ENCODE measurements around the gene CSNK1E.

Gene CSNK1E

DNA sequence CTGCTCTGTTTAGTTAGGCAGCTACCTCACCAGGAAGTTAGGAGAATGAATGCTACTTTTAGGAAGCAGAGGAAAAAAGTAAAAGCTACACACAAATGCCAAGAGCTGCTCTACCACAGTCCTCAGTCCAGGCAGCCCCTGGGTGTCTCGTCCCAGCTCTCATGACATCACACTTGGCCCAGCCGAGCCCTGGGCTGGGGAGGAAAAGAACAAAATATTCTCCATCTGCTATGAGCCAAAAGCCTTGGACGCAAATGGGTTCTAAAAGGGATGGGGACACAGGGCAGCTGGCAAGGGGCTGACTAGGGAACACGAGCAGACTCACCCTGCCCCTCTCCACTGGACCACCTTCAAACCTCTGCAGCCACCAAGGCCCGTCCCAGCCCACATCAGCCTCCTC is 70.5 kb downstream of the CSNK1E start:
- H3K36me3 ChIP-seq (replicated peaks): peaks cover 37% of the 10 kb centered on the region
- H3K27ac ChIP-seq: no peak overlapping the region
- DNase-seq: no peak
- H3K27me3 ChIP-seq (replicated peaks): no peaks in the 10 kb centered on the region
- in situ Hi-C loops (cut with HindIII; ENCODE audit: low pct_ligation_motif_present, low sequenced_read_pairs): no loop called here
- no peak overlapping the region for H3K4me3 ChIP-seq (ENCODE audit: low read depth, low read length)
- TF ChIP-seq CTCF (IDR thresholded peaks at IDR 0.05; ENCODE audit: low read depth, low read length, missing control alignments): no peak

DNA sequence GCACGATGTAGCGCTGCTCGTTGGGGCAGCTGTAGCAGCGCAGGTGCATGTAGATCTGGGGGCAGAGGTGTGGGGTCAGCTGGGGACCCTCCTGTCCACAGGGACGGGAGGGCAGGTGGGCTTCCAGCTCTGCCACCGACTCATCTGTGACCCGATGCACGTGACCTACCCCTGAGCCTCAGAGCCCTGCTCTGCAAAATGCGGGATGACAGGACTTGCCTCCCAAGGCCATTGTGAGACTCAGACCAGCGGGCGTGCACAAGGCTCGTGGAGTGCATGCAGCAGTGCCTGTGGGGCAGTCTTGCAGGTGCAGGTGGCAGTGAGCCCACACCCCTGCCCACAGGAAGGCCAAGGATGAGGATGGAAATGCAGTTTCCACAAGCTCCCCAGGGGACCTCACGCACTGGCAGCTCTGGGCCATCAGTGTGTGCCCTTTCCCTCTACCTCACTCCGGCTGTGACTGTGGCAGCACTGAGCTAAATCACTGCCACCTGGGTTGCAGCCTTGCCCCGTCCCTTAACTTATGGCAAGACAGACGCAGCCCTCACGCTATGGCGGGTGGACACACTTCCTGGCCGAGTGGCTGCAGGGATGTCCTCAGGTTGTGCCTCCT is 71.1 kb downstream of the CSNK1E start:
- TF ChIP-seq CTCF (IDR thresholded peaks at IDR 0.05; ENCODE audit: low read depth, low read length, missing control alignments): no peak
- no peak overlapping the region for H3K27ac ChIP-seq
- no peak overlapping the region for H3K4me3 ChIP-seq (ENCODE audit: low read depth, low read length)
- peaks cover 37% of the 10 kb centered on the region for H3K36me3 ChIP-seq (replicated peaks)
- H3K27me3 ChIP-seq (replicated peaks): no peaks in the 10 kb centered on the region
- in situ Hi-C loops (cut with HindIII; ENCODE audit: low pct_ligation_motif_present, low sequenced_read_pairs): no loop called here
- DNase-seq: no peak

DNA sequence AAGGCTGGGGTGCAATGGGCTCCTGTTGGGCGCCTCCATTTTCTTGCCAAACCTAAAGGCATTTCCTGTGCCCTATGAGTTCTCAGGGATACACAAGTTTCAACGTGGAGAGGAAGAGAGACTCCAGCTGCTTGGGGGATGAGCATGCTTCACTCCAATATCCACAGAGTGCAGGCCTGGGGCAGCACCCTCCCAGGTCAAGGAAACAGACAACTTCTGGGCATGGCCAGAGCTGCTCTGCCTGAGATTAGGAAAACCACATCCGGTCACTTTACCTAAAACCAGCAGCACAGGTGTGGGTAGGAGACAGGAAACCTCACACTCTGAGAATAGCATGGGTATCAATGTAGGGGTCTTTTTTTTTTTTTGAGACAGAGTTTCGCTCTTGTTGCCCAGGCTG is 73.1 kb downstream of the CSNK1E start:
- no peak for TF ChIP-seq CTCF (IDR thresholded peaks at IDR 0.05; ENCODE audit: low read depth, low read length, missing control alignments)
- Histone ChIP-seq H3K4me3 (ENCODE audit: low read depth, low read length) (no peak overlapping the region), H3K27me3 (replicated peaks) (no peaks in the 10 kb centered on the region), H3K27ac (no peak overlapping the region), H3K36me3 (replicated peaks) (peaks cover 37% of the 10 kb centered on the region)
- no peak for DNase-seq
- in situ Hi-C loops (cut with HindIII; ENCODE audit: low pct_ligation_motif_present, low sequenced_read_pairs): no loop called here

- Histone ChIP-seq H3K36me3 (replicated peaks) (peaks cover 37% of the 10 kb centered on the region), H3K27ac (peak overlapping the region; percentile 45), H3K4me3 (ENCODE audit: low read depth, low read length) (no peak overlapping the region), H3K27me3 (replicated peaks) (no peaks in the 10 kb centered on the region)
- in situ Hi-C loops (cut with HindIII; ENCODE audit: low pct_ligation_motif_present, low sequenced_read_pairs): no loop called here
- peak; percentile 49 for DNase-seq
- TF ChIP-seq CTCF (IDR thresholded peaks at IDR 0.05; ENCODE audit: low read depth, low read length, missing control alignments): no peak
Measured at GRCh38 chr22:38243007-38243765, 74.0 kb downstream of the CSNK1E start.

GRCh38 chr22:38240734-38241252 is 76.4 kb downstream of the CSNK1E start:
- no peaks in the 10 kb centered on the region for H3K27me3 ChIP-seq (replicated peaks)
- TF ChIP-seq CTCF (IDR thresholded peaks at IDR 0.05; ENCODE audit: low read depth, low read length, missing control alignments): no peak
- H3K4me3 ChIP-seq (ENCODE audit: low read depth, low read length): no peak overlapping the region
- H3K27ac ChIP-seq: peak overlapping the region; percentile 89
- peaks cover 31% of the 10 kb centered on the region for H3K36me3 ChIP-seq (replicated peaks)
- in situ Hi-C loops (cut with HindIII; ENCODE audit: low pct_ligation_motif_present, low sequenced_read_pairs): no loop called here
- DNase-seq: peak; percentile 85

All from brain microvascular endothelial cell (primary cell).